Keratinocyte (primary cell): Measurements from ENCODE around the gene TLR10. TPM values are rescaled to one million over a fixed set of nuclear protein-coding genes. Genes with fewer than 3 reads are reported as not detected.

Experiments used
- DNase-seq: peaks from one replicate; pipeline ENCODE4 v3.0.0-alpha.2; 2011; ENCODE audit warnings: low read depth, missing footprints, low spot score
- FAIRE-seq: peaks from 2 replicates; lab custom pipeline; 2011; peaks lifted over from hg19 to GRCh38; lab: Jason Lieb, UNC
- H2AFZ ChIP-seq: 2 replicates; pipeline ENCODE4 v1.6.0; 2012; ENCODE audit warnings: low read length, control low read depth, inconsistent platforms; ENCODE audit not compliant: control insufficient read depth
- H3K27ac ChIP-seq: 2 replicates; pipeline ENCODE4 v1.5.1; 2011; ENCODE audit warnings: low read length; ENCODE audit not compliant: control insufficient read depth, insufficient read depth
- H3K27me3 ChIP-seq: 3 replicates; pipeline ENCODE4 v1.6.0; 2011; ENCODE audit warnings: low read length; ENCODE audit not compliant: control insufficient read depth, insufficient read depth; ENCODE audit errors: extremely low read depth
- H3K36me3 ChIP-seq, 2 experiments: 2 replicates in 1 of 2; 3 replicates in 1 of 2; pipeline ENCODE4 v1.5.1; 2011; ENCODE audit warnings: low read length in 2 of 2, mild to moderate bottlenecking in 1 of 2; ENCODE audit not compliant: control insufficient read depth in 2 of 2, insufficient read depth in 2 of 2; ENCODE audit errors: extremely low read depth in 1 of 2
- H3K4me1 ChIP-seq: 3 replicates; pipeline ENCODE4 v1.5.1; 2011; ENCODE audit warnings: low read length; ENCODE audit not compliant: control insufficient read depth, insufficient read depth; ENCODE audit errors: extremely low read depth
- H3K4me2 ChIP-seq: 3 replicates; pipeline ENCODE4 v1.6.0; 2011; ENCODE audit warnings: low read depth, low read length; ENCODE audit not compliant: control insufficient read depth, insufficient read depth; ENCODE audit errors: extremely low read depth
- H3K4me3 ChIP-seq, 3 experiments: fragments of 200-600 bp in 1 of 3; sonication (generic) in 1 of 3; 2 replicates in 2 of 3; 3 replicates in 1 of 3; pipeline ENCODE4 v1.5.1; 2011 to 2016; ENCODE audit warnings: low read length in 3 of 3, mild to moderate bottlenecking in 3 of 3, control low read depth in 2 of 3, inconsistent platforms in 1 of 3, low read depth in 1 of 3, mixed read lengths in 1 of 3, mixed run types in 1 of 3, moderate library complexity in 1 of 3; ENCODE audit not compliant: control insufficient read depth in 2 of 3, insufficient read depth in 2 of 3; ENCODE audit errors: extremely low read depth in 1 of 3
- H3K79me2 ChIP-seq: 2 replicates; pipeline ENCODE4 v1.6.0; 2012; ENCODE audit warnings: low read length; ENCODE audit not compliant: control insufficient read depth, insufficient read depth
- H3K9ac ChIP-seq: 3 replicates; pipeline ENCODE4 v1.6.0; 2011; ENCODE audit warnings: low read length; ENCODE audit not compliant: control insufficient read depth, insufficient read depth; ENCODE audit errors: extremely low read depth
- H3K9me1 ChIP-seq: 3 replicates; pipeline ENCODE4 v1.6.0; 2011; ENCODE audit warnings: low read length; ENCODE audit not compliant: control insufficient read depth, insufficient read depth; ENCODE audit errors: extremely low read depth
- H3K9me3 ChIP-seq: 2 replicates; pipeline ENCODE4 v1.5.1; 2012; ENCODE audit warnings: low read depth, low read length; ENCODE audit not compliant: control insufficient read depth
- H4K20me1 ChIP-seq: 3 replicates; pipeline ENCODE4 v1.6.0; 2011; ENCODE audit warnings: low read length; ENCODE audit not compliant: control insufficient read depth, insufficient read depth; ENCODE audit errors: extremely low read depth
- CTCF ChIP-seq, 3 experiments: IDR thresholded peaks in 1 of 3; conservative IDR thresholded peaks in 1 of 3; optimal IDR thresholded peaks in 1 of 3; 2 replicates in 2 of 3; 3 replicates in 1 of 3; pipeline versions ENCODE3 to v1.5.1; 2011; ENCODE audit warnings: low read length in 3 of 3, mild to moderate bottlenecking in 3 of 3, moderate library complexity in 2 of 3, control low read depth in 1 of 3, inconsistent platforms in 1 of 3; ENCODE audit not compliant: insufficient read depth in 2 of 3; ENCODE audit errors: extremely low read depth in 1 of 3
- EZH2 ChIP-seq: IDR thresholded peaks from one replicate; pipeline ENCODE4 v1.6.1; 2012; ENCODE audit warnings: inconsistent platforms, mild to moderate bottlenecking, low read length, moderate library complexity
- dilution Hi-C: fragments of 300-500 bp; cut with MboI; formaldehyde crosslinking; loops from one replicate; pipeline ENCODE4 v1.7.0; 2020; ENCODE audit warnings: low sequenced_read_pairs; ENCODE audit not compliant: extremely low pct_ligation_motif_present
- polyA plus RNA-seq, 5 experiments: library from polyadenylated mRNA; depleted of rRNA in 3 of 5; stranded (reverse) in 3 of 5; stranded (forward) in 1 of 5; unstranded in 1 of 5; fragments of >200 nt; gene quantifications; 1 replicate in 1 of 5; 2 replicates in 3 of 5; 3 replicates in 1 of 5; pipeline versions ENCODE4 v1.2.1 to v1.2.3, GENCODE V29; 2011 to 2012; ENCODE audit warnings: missing spikeins in 2 of 5, low read depth in 1 of 5, low replicate concordance in 1 of 5

Gene TLR10
- polyA plus RNA-seq, 1 donor (not counting 4 experiments of a cell fraction or from before 2014, with no cell fraction given), result 0.05 TPM

- no peaks in the 10 kb centered on the region for H3K27me3 ChIP-seq
- no peaks in the 10 kb centered on the region for H3K9me1 ChIP-seq
- no peaks in the 10 kb centered on the region for H3K36me3 ChIP-seq
- no peaks in the 10 kb centered on the region for H4K20me1 ChIP-seq
- dilution Hi-C loops, result no loop called here
- no peak overlapping the region for H3K9ac ChIP-seq
- no peak overlapping the region for H3K27ac ChIP-seq
- peaks cover 2% of the 10 kb centered on the region for H3K9me3 ChIP-seq
- no peak overlapping the region for H3K4me3 ChIP-seq
- no peaks in the 10 kb centered on the region for H3K79me2 ChIP-seq
- peaks cover 22% of the 10 kb centered on the region for H3K4me1 ChIP-seq
- no peak overlapping the region for H2AFZ ChIP-seq
- TF ChIP-seq CTCF (optimal IDR thresholded peaks at IDR 0.05 in 1 of 3, IDR thresholded peaks at IDR 0.05 in 1 of 3, conservative IDR thresholded peaks at IDR 0.05 in 1 of 3; ENCODE audit: extremely low read depth in 1 of 3, insufficient read depth in 2 of 3, low read length in 3 of 3) (peak in 2 of 3 experiments; percentile 15 to 51), EZH2 (no peak)
- DNase-seq (no peak), FAIRE-seq (no peak)
- H3K4me2 ChIP-seq, result no peak overlapping the region
These were observed 54.1 kb downstream of the TLR10 start for GRCh38 chr4:38728631-38729141.

- Histone ChIP-seq H3K4me3 (no peak overlapping the region), H2AFZ (no peak overlapping the region), H3K27me3 (no peaks in the 10 kb centered on the region), H3K4me2 (peak overlapping the region; percentile 3), H4K20me1 (no peaks in the 10 kb centered on the region), H3K9me3 (no peaks in the 10 kb centered on the region), H3K9me1 (no peaks in the 10 kb centered on the region), H3K27ac (no peak overlapping the region), H3K36me3 (no peaks in the 10 kb centered on the region), H3K79me2 (no peaks in the 10 kb centered on the region), H3K9ac (no peak overlapping the region), H3K4me1 (peaks cover 20% of the 10 kb centered on the region)
- no peak for TF ChIP-seq CTCF (optimal IDR thresholded peaks at IDR 0.05 in 1 of 3, IDR thresholded peaks at IDR 0.05 in 1 of 3, conservative IDR thresholded peaks at IDR 0.05 in 1 of 3; ENCODE audit: extremely low read depth in 1 of 3, insufficient read depth in 2 of 3, low read length in 3 of 3)
- no peak for TF ChIP-seq EZH2
- dilution Hi-C loops, result no loop called here
- no peak for DNase-seq
- FAIRE-seq, result no peak
These were observed 58.3 kb downstream of the TLR10 start for GRCh38 chr4:38724475-38724808.
